ENCODE measurements around the gene SLC6A16. TPM values are rescaled to one million over a fixed set of nuclear protein-coding genes. Genes with fewer than 3 reads are reported as not detected.

Gene SLC6A16
- total RNA-seq, 1 experiment from 2014 or later = 0.84 TPM

GRCh38 chr19:49261602-49262001 lies 63.4 kb downstream of the SLC6A16 start:
- DNase-seq = no peak
- ChIA-PET CTCF (no interaction called here), POLR2A (no interaction called here)
- Mint-ChIP-seq H3K4me1 (ENCODE audit: low read depth, unreplicated experiment) (no peaks in the 10 kb centered on the region), H3K36me3 (ENCODE audit: insufficient read depth, unreplicated experiment) (no peaks in the 10 kb centered on the region), H3K27ac (ENCODE audit: unreplicated experiment) (no peak overlapping the region), H3K9me3 (ENCODE audit: unreplicated experiment) (peaks cover 56% of the 10 kb centered on the region), H3K4me3 (ENCODE audit: unreplicated experiment) (no peak overlapping the region), H3K27me3 (ENCODE audit: insufficient read depth, unreplicated experiment) (no peaks in the 10 kb centered on the region)
- H3K4me1 ChIP-seq = no peaks in the 10 kb centered on the region
- H3K36me3 ChIP-seq (ENCODE audit: control insufficient read depth, insufficient read depth, low read length) = no peaks in the 10 kb centered on the region
- no peak overlapping the region for H3K4me3 ChIP-seq (ENCODE audit: low read depth, low read length)
- no TSS peak for BruUV-seq (replicated peaks)
- intact Hi-C loops (cut with micrococcal nuclease; ENCODE audit: unreplicated experiment) = no loop called here
- H3K27me3 ChIP-seq (replicated peaks; ENCODE audit: control insufficient read depth, insufficient read depth, low read length) = no peaks in the 10 kb centered on the region
- peaks cover 24% of the 10 kb centered on the region for H3K9me3 ChIP-seq
- TF ChIP-seq, protein P1, sequence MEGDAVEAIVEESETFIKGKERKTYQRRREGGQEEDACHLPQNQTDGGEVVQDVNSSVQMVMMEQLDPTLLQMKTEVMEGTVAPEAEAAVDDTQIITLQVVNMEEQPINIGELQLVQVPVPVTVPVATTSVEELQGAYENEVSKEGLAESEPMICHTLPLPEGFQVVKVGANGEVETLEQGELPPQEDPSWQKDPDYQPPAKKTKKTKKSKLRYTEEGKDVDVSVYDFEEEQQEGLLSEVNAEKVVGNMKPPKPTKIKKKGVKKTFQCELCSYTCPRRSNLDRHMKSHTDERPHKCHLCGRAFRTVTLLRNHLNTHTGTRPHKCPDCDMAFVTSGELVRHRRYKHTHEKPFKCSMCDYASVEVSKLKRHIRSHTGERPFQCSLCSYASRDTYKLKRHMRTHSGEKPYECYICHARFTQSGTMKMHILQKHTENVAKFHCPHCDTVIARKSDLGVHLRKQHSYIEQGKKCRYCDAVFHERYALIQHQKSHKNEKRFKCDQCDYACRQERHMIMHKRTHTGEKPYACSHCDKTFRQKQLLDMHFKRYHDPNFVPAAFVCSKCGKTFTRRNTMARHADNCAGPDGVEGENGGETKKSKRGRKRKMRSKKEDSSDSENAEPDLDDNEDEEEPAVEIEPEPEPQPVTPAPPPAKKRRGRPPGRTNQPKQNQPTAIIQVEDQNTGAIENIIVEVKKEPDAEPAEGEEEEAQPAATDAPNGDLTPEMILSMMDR (IDR thresholded peaks at IDR 0.05; ENCODE audit: insufficient read depth in 1 of 2, low read depth in 1 of 2, low read length in 1 of 2, severe bottlenecking in 1 of 2, unreplicated experiment in 1 of 2) = no peak

GRCh38 chr19:49256691-49257090 lies 68.3 kb downstream of the SLC6A16 start:
- H3K9me3 Mint-ChIP-seq (ENCODE audit: unreplicated experiment) = peaks cover 36% of the 10 kb centered on the region
- H3K4me1 Mint-ChIP-seq (ENCODE audit: low read depth, unreplicated experiment) = no peaks in the 10 kb centered on the region
- Histone ChIP-seq H3K27me3 (replicated peaks; ENCODE audit: control insufficient read depth, insufficient read depth, low read length) (no peaks in the 10 kb centered on the region), H3K36me3 (ENCODE audit: control insufficient read depth, insufficient read depth, low read length) (no peaks in the 10 kb centered on the region), H3K9me3 (peaks cover 15% of the 10 kb centered on the region), H3K4me3 (ENCODE audit: low read depth, low read length) (no peak overlapping the region), H3K4me1 (no peaks in the 10 kb centered on the region)
- H3K27me3 Mint-ChIP-seq (ENCODE audit: insufficient read depth, unreplicated experiment) = peaks cover 5% of the 10 kb centered on the region
- DNase-seq = no peak
- no peak overlapping the region for H3K4me3 Mint-ChIP-seq (ENCODE audit: unreplicated experiment)
- H3K36me3 Mint-ChIP-seq (ENCODE audit: insufficient read depth, unreplicated experiment) = no peaks in the 10 kb centered on the region
- POLR2A ChIA-PET = no interaction called here
- intact Hi-C loops (cut with micrococcal nuclease; ENCODE audit: unreplicated experiment) = no loop called here
- H3K27ac Mint-ChIP-seq (ENCODE audit: unreplicated experiment) = no peak overlapping the region
- no TSS peak for BruUV-seq (replicated peaks)
- CTCF ChIA-PET = interaction anchor here (0.6 kb wide), 1 partner anchor 105 kb away, joined by 3 read pairs; the partner anchor contains the start of gene TEAD2
- TF ChIP-seq, protein P1 (IDR thresholded peaks at IDR 0.05; ENCODE audit: insufficient read depth in 1 of 2, low read depth in 1 of 2, low read length in 1 of 2, severe bottlenecking in 1 of 2, unreplicated experiment in 1 of 2) = no peak

DNA sequence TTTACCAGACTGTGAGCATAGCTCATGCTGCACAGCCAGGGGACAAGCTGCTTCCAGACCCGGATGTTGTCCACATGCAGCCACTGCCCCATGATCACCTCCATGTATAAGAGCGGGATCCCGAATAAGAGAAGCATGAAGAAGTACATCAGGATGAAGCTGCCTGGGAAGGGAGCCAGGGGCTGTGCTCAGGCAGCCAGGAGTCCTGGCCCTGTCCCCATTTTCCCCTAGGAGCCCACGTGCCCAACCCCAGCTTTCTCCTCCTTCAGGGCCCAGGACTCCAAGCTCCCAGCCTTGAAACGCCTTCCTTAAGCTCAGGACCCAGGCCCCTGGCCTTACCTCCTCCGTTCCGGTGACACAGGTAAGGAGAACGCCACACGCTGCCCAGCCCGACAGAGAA lies 69.3 kb downstream of the SLC6A16 start:
- POLR2A ChIA-PET = no interaction called here
- no TSS peak for BruUV-seq (replicated peaks)
- no peak overlapping the region for H3K27ac Mint-ChIP-seq (ENCODE audit: unreplicated experiment)
- Histone ChIP-seq H3K27me3 (replicated peaks; ENCODE audit: control insufficient read depth, insufficient read depth, low read length) (no peaks in the 10 kb centered on the region), H3K9me3 (peaks cover 12% of the 10 kb centered on the region), H3K36me3 (ENCODE audit: control insufficient read depth, insufficient read depth, low read length) (no peaks in the 10 kb centered on the region), H3K4me3 (ENCODE audit: low read depth, low read length) (no peak overlapping the region), H3K4me1 (no peaks in the 10 kb centered on the region)
- peaks cover 5% of the 10 kb centered on the region for H3K27me3 Mint-ChIP-seq (ENCODE audit: insufficient read depth, unreplicated experiment)
- intact Hi-C loops (cut with micrococcal nuclease; ENCODE audit: unreplicated experiment) = no loop called here
- H3K4me1 Mint-ChIP-seq (ENCODE audit: low read depth, unreplicated experiment) = no peaks in the 10 kb centered on the region
- no peaks in the 10 kb centered on the region for H3K36me3 Mint-ChIP-seq (ENCODE audit: insufficient read depth, unreplicated experiment)
- CTCF ChIA-PET = no interaction called here
- no peak overlapping the region for H3K4me3 Mint-ChIP-seq (ENCODE audit: unreplicated experiment)
- DNase-seq = no peak
- H3K9me3 Mint-ChIP-seq (ENCODE audit: unreplicated experiment) = peaks cover 30% of the 10 kb centered on the region
- TF ChIP-seq, protein P1 (IDR thresholded peaks at IDR 0.05; ENCODE audit: insufficient read depth in 1 of 2, low read depth in 1 of 2, low read length in 1 of 2, severe bottlenecking in 1 of 2, unreplicated experiment in 1 of 2) = no peak
